BLaER1 (cell line): ENCODE data around the gene STK11.

Experiments
- H3K27ac ChIP-seq: shearing (Covaris generic); formaldehyde crosslinking; 2 replicates; pipeline ENCODE4 v1.8.1; 2022
- H3K27me3 ChIP-seq: shearing (Covaris generic); formaldehyde crosslinking; 2 replicates; pipeline ENCODE4 v1.8.1; 2022
- H3K36me3 ChIP-seq: shearing (Covaris generic); formaldehyde crosslinking; 2 replicates; pipeline ENCODE4 v1.8.1; 2022
- H3K4me1 ChIP-seq: shearing (Covaris generic); formaldehyde crosslinking; 2 replicates; pipeline ENCODE4 v1.8.1; 2022
- H3K4me2 ChIP-seq: shearing (Covaris generic); formaldehyde crosslinking; 2 replicates; pipeline ENCODE4 v1.8.1; 2022
- H3K4me3 ChIP-seq: shearing (Covaris generic); formaldehyde crosslinking; 2 replicates; pipeline ENCODE4 v1.8.1; 2022
- H3K9ac ChIP-seq: shearing (Covaris generic); formaldehyde crosslinking; 2 replicates; pipeline ENCODE4 v1.8.1; 2022
- H3K9me3 ChIP-seq: shearing (Covaris generic); formaldehyde crosslinking; 2 replicates; pipeline ENCODE4 v1.8.1; 2022
- H4K20me1 ChIP-seq: shearing (Covaris generic); formaldehyde crosslinking; 2 replicates; pipeline ENCODE4 v1.8.1; 2022
- Cebpa-rat ChIP-seq: shearing (Covaris generic); IDR thresholded peaks from 2 replicates; pipeline ENCODE4 v1.8.1; 2022

Gene STK11

GRCh38 chr19:1224047-1224825, 18.7 kb downstream of the STK11 start:
- H3K27ac ChIP-seq = no peak overlapping the region
- H3K27me3 ChIP-seq = no peaks in the 10 kb centered on the region
- H3K9me3 ChIP-seq = no peaks in the 10 kb centered on the region
- H3K4me2 ChIP-seq = no peak overlapping the region
- peaks cover 86% of the 10 kb centered on the region for H4K20me1 ChIP-seq
- H3K36me3 ChIP-seq = peaks cover 98% of the 10 kb centered on the region
- H3K9ac ChIP-seq = peak overlapping the region; percentile 45; the same call in 1 of the 2 replicates
- no peak overlapping the region for H3K4me3 ChIP-seq
- peaks cover 11% of the 10 kb centered on the region for H3K4me1 ChIP-seq
- no peak for TF ChIP-seq Cebpa-rat

- no peak overlapping the region for H3K4me3 ChIP-seq
- peaks cover 93% of the 10 kb centered on the region for H3K36me3 ChIP-seq
- peaks cover 81% of the 10 kb centered on the region for H4K20me1 ChIP-seq
- H3K27ac ChIP-seq = no peak overlapping the region
- TF ChIP-seq Cebpa-rat = no peak
- peaks cover 11% of the 10 kb centered on the region for H3K4me1 ChIP-seq
- no peaks in the 10 kb centered on the region for H3K9me3 ChIP-seq
- H3K4me2 ChIP-seq = no peak overlapping the region
- peak overlapping the region; percentile 45; the same call in 1 of the 2 replicates for H3K9ac ChIP-seq
- no peaks in the 10 kb centered on the region for H3K27me3 ChIP-seq
Observed at GRCh38 chr19:1224847-1225246, 19.3 kb downstream of the STK11 start.

DNA sequence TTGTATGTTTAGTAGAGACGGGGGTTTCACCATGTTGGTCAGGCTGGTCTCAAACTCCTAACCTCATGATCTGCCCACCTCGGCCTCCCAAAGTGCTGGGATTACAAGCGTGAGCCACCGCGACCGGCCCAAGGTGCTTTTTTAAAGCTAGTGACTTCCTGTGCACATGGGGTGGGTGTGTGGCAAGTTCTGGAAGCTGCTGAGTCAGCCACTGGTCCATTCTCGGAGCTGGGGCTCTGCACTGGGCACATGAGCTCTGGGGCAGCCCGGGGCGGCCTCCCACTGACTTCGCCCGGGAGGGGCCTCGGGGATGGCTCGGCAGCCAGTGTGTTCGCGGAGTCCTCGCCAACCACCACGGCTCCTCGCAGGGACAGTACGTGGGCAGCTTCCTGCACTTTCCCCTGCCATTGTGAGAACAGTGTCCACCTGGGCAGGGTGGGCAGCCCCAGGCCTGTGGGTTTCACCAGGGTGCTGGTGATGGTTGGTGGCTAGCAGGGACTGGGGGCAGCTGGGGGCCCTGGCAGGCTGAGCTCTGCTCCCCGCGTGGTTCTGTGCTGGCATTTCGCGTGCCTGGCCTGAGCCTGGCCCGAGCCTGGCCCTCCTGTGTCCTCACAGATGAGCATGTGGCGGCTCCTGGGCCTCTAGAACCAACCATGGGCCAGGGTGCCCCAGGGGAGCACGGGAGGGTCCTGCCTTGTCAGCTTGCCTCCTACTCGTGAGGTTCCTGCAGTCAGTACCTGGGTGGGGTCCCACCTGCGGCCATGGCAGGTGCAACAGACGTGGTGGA, 20.1 kb downstream of the STK11 start:
- Histone ChIP-seq H4K20me1 (peaks cover 73% of the 10 kb centered on the region), H3K4me1 (peaks cover 11% of the 10 kb centered on the region), H3K4me3 (no peak overlapping the region), H3K36me3 (peaks cover 85% of the 10 kb centered on the region), H3K27me3 (no peaks in the 10 kb centered on the region), H3K9me3 (no peaks in the 10 kb centered on the region), H3K27ac (no peak overlapping the region), H3K9ac (no peak overlapping the region), H3K4me2 (no peak overlapping the region)
- TF ChIP-seq Cebpa-rat = no peak

DNA sequence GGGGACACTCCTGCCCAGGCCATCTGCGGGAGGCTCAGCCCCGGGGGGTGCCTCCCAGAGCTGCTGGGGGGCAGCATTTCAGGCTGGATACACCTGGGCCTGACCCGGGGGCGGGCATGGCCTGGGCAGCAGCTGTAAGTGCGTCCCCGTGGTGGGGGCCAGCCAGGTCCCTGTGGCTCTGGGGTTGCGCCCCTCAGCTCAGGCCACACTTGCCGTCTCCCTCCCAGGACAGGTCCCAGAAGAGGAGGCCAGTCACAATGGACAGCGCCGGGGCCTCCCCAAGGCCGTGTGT, 20.6 kb downstream of the STK11 start:
- Histone ChIP-seq H3K4me1 (peaks cover 11% of the 10 kb centered on the region), H3K9me3 (no peaks in the 10 kb centered on the region), H4K20me1 (peaks cover 68% of the 10 kb centered on the region), H3K27me3 (no peaks in the 10 kb centered on the region), H3K9ac (no peak overlapping the region), H3K27ac (no peak overlapping the region), H3K4me3 (no peak overlapping the region), H3K4me2 (no peak overlapping the region), H3K36me3 (peaks cover 80% of the 10 kb centered on the region)
- TF ChIP-seq Cebpa-rat = no peak

- no peak overlapping the region for H3K27ac ChIP-seq
- peaks cover 11% of the 10 kb centered on the region for H3K4me1 ChIP-seq
- H3K27me3 ChIP-seq = no peaks in the 10 kb centered on the region
- H3K36me3 ChIP-seq = peaks cover 74% of the 10 kb centered on the region
- H4K20me1 ChIP-seq = peaks cover 62% of the 10 kb centered on the region
- H3K4me3 ChIP-seq = no peak overlapping the region
- H3K9ac ChIP-seq = no peak overlapping the region
- H3K9me3 ChIP-seq = no peaks in the 10 kb centered on the region
- no peak overlapping the region for H3K4me2 ChIP-seq
- no peak for TF ChIP-seq Cebpa-rat
Observed at GRCh38 chr19:1226522-1227303, 21.1 kb downstream of the STK11 start.

- Histone ChIP-seq H3K9ac (no peak overlapping the region), H3K36me3 (peaks cover 67% of the 10 kb centered on the region), H3K27me3 (no peaks in the 10 kb centered on the region), H3K9me3 (no peaks in the 10 kb centered on the region), H3K27ac (no peak overlapping the region), H4K20me1 (peaks cover 55% of the 10 kb centered on the region), H3K4me1 (peaks cover 14% of the 10 kb centered on the region), H3K4me2 (no peak overlapping the region), H3K4me3 (no peak overlapping the region)
- TF ChIP-seq Cebpa-rat = no peak
Observed at GRCh38 chr19:1227304-1228054, 21.9 kb downstream of the STK11 start.

GRCh38 chr19:1228161-1228957, 22.8 kb downstream of the STK11 start:
- Histone ChIP-seq H3K27ac (no peak overlapping the region), H3K4me1 (peaks cover 8% of the 10 kb centered on the region; the same call in 1 of the 2 replicates), H3K36me3 (peaks cover 58% of the 10 kb centered on the region)

DNA sequence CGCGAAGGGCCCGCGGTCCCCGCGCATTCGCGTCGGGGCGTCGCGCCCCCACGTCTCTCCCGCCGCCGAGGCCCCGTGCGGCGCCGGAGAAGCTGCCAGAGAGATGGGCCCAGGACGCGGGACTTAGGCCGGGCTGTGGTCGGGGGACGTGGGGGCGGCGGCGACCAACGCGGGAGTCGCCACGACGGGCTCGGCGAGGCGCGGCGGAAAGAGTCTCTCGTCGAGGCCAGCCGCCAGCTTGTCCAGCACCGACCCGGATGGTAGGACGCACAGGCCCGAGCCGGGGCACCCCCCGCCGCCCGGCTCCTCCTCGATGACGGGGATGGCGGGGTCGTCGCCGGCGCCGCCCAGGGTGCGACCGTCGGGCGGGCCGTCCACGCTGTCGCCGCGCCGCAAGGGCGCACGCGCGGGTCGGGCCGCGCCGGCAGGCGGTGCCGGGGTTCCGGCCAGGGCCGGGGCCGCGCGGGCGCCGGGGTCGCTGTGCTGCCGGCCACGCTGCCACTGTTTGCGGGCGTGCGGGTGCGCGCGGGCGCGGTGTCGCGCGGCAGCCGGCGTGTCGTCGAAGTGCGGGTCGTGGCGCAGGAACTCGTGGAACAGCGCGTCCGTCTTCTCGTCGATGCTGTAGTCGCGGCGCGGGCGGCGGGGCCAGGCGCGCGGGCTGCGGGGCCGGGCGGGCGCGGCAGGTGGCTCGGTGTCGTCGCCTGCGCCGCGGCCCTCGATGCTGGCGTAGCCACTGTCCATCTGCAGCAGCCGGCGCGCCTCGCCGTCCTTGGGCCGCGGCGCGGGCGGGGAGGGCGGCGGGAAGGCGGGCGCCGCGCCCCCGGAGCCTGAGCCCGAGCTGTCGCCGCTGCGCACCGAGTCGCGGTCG, 23.7 kb downstream of the STK11 start:
- Histone ChIP-seq H3K36me3 (peaks cover 49% of the 10 kb centered on the region), H3K4me2 (no peak overlapping the region), H4K20me1 (peaks cover 44% of the 10 kb centered on the region), H3K9me3 (no peaks in the 10 kb centered on the region), H3K9ac (no peak overlapping the region), H3K4me3 (no peak overlapping the region), H3K27ac (no peak overlapping the region), H3K27me3 (no peaks in the 10 kb centered on the region), H3K4me1 (peaks cover 8% of the 10 kb centered on the region; the same call in 1 of the 2 replicates)
- no peak for TF ChIP-seq Cebpa-rat

More at GRCh38 chr19:1228161-1228957, 22.8 kb downstream of the STK11 start:
- no peak for TF ChIP-seq Cebpa-rat
- H4K20me1 ChIP-seq = peaks cover 52% of the 10 kb centered on the region
- no peaks in the 10 kb centered on the region for H3K27me3 ChIP-seq
- H3K9me3 ChIP-seq = no peaks in the 10 kb centered on the region
- no peak overlapping the region for H3K9ac ChIP-seq
- no peak overlapping the region for H3K4me2 ChIP-seq
- H3K4me3 ChIP-seq = no peak overlapping the region
